Epithelial cell of esophagus (primary cell): ENCODE data around the gene ZNF503.

ENCODE experiments used
- DNase-seq: peaks from one replicate; pipeline ENCODE4 v3.0.0; 2010; ENCODE audit warnings: low read depth
- H3K4me3 ChIP-seq: 2 replicates; pipeline ENCODE4 v1.5.1; 2011; ENCODE audit warnings: mild to moderate bottlenecking, low read length, control low read depth
- CTCF ChIP-seq: IDR thresholded peaks from 2 replicates; pipeline ENCODE4 v1.5.1; 2011; ENCODE audit warnings: low read depth, mild to moderate bottlenecking, low read length, control low read depth, inconsistent platforms; ENCODE audit not compliant: insufficient read depth; ENCODE audit errors: missing control alignments

Gene ZNF503

GRCh38 chr10:75358835-75359421, 42.6 kb downstream of the ZNF503 start:
- no peak overlapping the region for H3K4me3 ChIP-seq
- peak; percentile 95 for DNase-seq
- no peak for TF ChIP-seq CTCF

GRCh38 chr10:75358132-75358531, 43.4 kb downstream of the ZNF503 start:
- DNase-seq: no peak
- no peak for TF ChIP-seq CTCF
- no peak overlapping the region for H3K4me3 ChIP-seq

GRCh38 chr10:75357500-75357899, 44.1 kb downstream of the ZNF503 start:
- TF ChIP-seq CTCF: no peak
- no peak overlapping the region for H3K4me3 ChIP-seq
- DNase-seq: no peak

- no peak for TF ChIP-seq CTCF
These were observed 45.1 kb downstream of the ZNF503 start for GRCh38 chr10:75356484-75356883.

GRCh38 chr10:75355706-75356105, 45.9 kb downstream of the ZNF503 start:
- peak; percentile 54 for DNase-seq
- no peak overlapping the region for H3K4me3 ChIP-seq
- TF ChIP-seq CTCF: no peak

More at GRCh38 chr10:75356484-75356883, 45.1 kb downstream of the ZNF503 start:
- DNase-seq: no peak
- H3K4me3 ChIP-seq: no peak overlapping the region

- no peak for TF ChIP-seq CTCF
- DNase-seq: no peak
- H3K4me3 ChIP-seq: no peak overlapping the region
These were observed 48.4 kb downstream of the ZNF503 start for GRCh38 chr10:75353183-75353582.

- no peak for TF ChIP-seq CTCF
- no peak overlapping the region for H3K4me3 ChIP-seq
- DNase-seq: no peak
These were observed 48.9 kb downstream of the ZNF503 start for GRCh38 chr10:75352650-75353049.
